GM21360 (cell line): ENCODE data around the gene CSMD2.

Experiments
- ATAC-seq: cut with Tn5 transposase; IDR thresholded peaks from one replicate; pipeline ENCODE4 v1.9.1; 2021; ENCODE audit warnings: mild to moderate bottlenecking, moderate library complexity; ENCODE audit not compliant: unreplicated experiment

The CSMD2 gene

DNA sequence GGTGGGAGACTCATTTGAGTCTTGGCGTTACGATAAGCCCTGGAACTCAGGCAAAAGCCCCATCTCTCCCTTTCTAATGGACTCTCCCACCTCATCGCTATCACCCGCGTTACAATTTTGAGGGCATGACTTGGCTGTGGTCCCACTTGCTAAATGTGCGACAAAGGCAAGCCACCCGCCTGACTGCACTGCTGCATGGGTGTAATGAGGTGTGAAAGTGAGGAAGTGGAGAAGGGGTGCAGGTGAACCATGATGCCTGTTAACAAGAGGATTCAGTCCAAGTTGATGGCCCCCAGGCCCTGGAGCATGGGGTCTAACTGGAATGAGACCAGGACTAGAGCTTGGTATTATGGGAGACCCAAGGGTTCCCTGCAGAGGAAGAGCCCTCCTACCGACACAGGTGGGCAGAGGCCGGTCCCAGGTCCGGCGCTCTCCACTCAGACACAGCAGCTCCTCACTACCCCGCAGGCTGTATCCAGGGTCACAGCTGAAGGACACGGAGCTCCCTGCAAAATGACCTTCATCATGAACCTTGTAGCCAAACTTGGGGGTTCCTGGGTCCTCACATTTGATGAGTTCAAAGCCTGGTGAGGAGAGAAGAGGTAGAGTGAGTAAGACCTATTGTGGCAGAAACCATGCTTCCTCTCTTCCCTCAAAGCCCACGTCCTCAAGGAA is 466.5 kb downstream of the CSMD2 start:
- ATAC-seq, result no peak

DNA sequence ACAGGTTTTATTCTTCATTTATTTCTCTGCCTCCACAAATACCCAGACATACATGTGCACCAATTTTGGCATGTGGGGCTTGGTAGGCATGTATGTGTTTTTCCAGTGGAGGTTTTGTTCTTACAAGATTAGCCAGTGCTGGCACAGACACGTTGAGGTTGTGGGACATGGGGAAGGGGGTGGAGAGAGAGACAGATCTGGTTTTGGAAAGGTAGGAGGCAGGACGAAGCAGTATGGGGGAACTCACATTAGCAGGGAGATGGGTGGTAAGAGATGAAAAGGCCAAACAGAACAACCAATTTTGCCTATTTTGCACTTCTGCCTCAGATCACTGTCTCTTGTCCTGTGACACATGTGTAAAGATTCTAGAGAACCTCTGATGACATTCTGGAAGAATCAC is 467.2 kb downstream of the CSMD2 start:
- ATAC-seq, result no peak

DNA sequence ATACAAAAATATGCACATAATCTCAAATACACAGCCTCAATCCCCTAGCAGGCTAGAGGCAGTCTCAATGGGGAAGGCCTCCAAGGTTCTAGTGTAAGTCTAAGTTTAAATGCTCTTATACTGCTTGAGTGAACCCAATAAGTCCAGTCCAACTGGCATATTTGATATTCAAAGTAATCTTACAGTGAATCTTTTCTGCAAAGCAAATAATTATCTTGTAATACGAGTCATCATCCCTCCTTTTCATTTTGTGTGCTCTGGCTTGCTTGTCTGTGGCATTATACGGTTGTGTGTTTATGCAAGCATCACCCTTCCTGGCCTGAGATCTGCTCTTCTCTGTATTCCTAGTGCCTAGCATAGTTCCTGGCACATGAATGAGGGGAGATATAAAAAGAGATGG is 468.1 kb downstream of the CSMD2 start:
- no peak for ATAC-seq

DNA sequence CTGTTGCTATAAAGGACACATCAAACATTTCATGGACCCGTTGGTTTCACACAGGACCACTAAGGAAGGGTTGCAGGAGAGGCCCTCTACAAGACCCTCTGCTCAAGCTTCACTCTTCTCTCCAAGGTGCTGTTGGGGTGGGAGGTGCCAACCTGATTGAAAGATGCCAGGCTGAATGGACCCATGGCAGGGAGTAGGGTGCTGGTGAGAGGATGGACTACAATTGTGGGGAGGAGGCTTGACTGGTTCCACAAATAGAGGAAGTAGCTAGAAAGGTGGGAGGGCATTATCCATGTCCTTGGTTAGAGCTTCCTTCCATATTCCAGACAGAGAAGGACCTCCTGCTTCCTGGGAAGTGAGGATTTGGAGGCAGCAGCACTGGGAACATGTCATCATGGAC is 468.7 kb downstream of the CSMD2 start:
- no peak for ATAC-seq

DNA sequence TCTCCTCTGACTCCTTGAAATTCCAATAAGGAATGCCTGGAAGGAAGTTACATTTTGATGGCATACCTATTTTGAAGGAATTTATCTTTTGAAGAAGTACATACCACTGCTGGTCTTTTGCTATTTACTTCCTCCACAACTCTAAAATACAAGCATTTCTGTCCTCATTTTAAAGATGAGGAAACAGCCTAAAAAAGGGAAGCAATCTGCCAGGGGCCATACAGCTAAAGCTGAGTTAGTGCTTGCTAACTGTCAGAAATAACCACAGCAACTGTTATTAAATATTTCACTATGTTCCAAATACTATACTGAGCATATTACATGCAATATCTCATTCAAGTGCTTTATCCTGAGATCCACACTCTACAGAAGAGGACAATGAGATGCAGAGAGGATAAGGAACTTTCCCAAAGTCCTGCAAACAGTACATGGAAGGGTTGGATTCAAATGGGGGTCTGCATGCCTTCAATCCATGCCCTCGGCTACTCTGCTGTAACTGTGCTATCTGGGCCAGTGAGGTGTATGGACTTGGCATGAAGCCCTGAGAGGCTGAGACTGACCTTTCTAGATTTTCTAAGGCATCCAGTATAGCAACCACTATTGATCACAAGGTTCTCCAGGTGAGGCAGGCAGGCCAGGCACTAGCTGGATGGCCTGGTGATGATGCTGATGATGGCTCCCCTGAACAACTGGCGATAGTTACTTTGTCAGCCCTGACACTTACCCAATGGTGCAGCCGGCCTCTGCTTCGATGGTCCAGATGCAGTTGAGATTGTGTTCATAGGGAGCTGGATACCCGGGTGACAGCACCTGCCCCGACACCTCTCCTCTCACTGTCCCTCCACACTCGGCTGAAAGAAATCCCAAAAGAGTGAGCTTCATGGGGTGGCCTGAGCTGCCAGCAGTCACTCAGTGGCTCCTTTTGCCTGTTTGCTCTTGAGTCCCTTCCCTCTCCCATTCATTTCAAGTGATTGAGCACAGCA is 472.5 kb downstream of the CSMD2 start:
- ATAC-seq, result no peak

DNA sequence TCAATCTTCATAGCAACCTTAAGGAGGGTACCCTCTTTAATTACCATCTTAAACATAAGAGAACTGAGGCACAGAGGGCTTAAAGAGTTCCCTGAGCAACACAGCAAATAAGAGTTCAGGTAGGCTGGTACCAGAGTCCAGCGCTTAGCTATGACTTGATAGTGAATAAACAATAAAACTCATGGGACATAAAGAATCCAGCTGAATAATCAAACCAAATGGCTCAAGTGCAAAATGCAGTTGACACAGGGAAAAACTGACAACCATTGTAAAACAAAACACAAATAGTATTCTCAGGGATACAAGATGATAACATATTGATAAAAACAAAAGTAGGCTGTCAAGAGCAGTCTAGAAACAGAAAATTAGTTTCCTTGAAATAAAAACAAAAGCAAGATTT is 478.0 kb downstream of the CSMD2 start:
- no peak for ATAC-seq

DNA sequence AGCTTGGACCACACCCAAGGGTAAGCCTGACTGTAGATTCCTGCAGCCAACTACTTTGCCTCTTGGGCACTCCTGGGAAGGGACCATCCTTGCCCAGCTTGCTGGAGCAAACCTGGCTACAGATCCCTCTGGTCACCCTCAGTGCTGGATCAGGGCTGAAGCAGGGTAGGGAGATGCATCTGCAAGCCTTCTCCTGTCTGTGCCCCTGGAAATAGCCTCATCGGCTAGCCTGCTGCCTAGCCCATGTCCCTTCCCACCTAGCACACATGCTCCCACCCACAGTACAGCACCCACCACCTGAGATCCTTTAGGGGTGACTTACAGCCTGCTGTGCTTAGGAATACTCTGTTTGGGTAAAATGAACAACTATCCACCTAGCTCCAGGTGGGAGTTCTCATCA is 478.5 kb downstream of the CSMD2 start:
- ATAC-seq, result no peak

DNA sequence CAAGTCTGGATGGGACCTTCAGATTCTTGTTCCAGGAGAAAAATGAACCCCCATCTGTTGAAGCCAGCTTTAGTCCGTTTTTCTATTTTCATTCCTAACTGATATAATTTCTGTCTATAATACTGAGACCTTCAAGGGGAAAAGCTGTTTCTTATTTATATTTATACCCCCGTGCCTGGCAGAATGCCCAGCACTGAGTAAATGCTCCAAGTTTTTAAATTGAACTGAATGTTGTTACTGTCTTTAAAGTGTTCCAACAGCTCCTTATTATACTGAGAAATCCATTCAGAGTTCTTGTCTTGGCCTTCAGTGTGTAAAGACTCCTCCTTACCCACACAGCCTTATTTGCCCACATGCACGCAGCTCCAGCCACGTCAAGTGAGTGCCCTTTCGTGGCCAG is 479.8 kb downstream of the CSMD2 start:
- ATAC-seq, result no peak

DNA sequence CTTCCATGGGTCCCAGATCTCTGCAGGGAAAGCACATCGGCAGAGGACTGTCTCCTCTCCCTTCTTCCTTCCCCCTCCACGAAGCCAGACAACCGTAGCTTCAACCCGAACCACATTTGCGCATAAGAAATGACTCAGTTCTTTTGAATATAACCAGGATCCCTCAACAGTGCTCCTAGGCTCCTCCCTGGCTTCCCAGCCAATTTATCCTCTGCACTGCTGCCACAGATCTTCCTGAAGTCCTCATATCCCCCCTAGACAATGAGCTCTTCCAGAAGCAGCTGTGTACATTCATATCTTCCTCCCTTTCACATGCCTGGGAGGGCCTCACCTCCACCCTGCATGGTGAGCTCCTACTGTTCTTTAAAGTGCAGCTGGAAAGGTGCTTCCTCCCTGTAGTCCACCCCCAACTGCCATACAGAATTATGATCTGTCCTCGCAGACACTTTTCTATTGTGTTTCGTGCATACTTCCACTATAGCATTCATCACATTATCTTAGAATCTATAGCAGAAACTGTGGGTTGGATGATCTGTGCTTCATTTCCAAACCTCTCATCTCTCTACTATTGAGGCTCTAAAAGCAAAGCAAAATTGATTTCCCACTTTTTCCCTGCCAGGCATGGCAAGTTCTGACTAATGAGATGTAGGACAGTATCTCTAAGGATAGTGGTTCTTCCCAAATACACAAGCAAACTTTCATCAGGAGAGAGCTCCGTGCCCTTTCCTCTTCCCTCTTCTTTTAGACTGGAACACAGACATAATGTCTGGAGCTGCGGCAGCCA is 480.4 kb downstream of the CSMD2 start:
- ATAC-seq, result no peak

DNA sequence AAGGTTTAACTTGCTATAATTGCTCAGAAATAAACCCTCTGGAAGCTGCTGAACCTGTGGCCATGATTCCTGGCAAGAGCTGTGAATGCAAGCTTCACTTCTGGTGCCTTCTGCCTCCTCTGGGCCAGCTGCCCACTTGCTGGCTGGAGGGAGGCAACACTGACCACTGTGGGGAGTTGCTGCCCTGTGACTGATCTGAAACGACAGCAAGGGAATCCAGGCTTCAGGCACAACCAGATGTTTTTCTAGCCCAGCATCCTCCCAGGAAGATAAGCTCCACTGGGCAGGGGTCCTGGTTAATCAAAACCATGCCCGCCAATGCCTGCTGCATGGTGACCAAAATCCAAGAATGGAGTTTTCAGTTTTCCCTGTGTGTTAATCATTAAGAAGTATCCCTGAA is 481.1 kb downstream of the CSMD2 start:
- ATAC-seq, result no peak

DNA sequence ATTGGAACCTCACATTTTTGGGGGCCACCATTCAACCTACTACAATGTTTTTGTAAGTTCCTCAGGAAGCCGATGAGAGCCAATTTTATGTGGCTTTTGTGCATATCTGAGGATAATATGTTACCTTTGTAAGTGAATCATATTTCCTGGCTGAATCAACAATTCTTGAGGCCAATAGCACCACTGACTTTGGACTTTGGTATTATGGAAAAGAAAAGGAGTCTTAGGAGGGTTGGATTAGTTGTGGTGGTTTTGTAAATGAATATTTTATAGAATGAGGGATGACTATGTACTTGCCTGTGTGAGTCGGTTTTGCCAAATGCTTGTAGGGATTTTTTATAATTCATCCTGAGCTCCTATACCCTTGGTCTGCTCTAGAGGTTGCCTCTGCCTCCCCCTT is 482.7 kb downstream of the CSMD2 start:
- ATAC-seq, result no peak

DNA sequence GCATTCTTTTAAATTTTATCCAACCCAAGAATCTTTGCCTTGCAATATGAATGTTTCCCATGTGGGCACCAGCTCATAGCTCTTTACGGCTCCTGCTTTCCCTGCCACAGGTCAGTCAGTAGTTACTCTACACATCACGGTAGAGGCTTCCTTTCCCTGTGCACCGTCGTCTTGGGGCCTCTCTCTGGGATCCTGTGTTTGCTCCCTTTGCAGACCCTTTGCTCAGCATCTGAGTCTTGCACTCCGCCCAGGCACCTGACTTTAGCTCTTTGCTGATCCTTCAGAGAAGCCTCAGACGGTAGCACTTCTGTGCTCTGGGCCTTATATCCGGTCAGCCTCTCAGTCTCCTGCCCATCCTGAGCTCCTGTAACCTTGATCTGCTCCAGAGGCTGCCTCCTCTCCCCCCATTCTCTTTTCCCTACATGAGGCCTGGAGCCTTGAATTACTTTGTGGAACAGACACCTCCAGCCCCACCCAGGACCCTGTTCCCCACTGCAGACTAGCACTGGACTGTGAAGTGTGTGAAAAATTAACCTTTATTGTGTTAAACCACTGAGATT is 484.7 kb downstream of the CSMD2 start:
- no peak for ATAC-seq

DNA sequence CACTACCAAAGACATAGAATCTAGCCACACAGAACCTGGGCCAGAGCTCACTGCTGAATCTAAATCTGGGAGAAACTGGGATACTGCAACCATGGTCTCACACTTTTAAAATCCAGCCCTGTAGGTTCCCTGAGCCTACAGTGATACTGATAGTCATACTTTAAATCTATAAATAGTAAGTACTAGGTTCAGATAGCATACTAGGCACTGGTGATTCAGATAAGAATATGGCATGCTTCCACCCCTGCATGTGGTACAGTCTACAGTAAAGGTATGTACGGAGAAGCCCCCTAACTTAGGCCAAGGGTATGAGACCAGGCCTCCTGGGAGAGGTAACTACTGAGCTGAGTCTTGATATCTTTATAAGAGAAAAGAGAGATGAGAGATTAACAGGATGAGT is 494.5 kb downstream of the CSMD2 start:
- ATAC-seq, result no peak

DNA sequence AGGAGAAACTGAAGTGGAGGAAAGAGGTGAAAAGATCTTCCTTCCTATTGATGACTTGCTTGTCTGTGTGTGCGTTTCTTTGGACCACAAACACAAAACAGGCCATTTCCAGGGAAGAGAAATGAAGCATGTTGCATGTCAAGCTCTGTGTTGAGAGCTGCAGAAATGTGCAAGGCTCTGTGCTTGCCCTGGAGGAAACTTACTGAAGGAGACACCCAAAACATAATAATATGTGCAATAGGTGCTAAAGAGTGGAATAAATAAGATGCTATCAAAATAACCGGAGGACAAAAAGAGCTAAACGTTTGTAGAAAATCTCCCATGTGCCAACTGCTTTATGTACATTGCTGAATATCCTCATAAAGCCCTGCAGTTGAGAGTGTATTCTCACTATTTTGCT is 496.3 kb downstream of the CSMD2 start:
- no peak for ATAC-seq

DNA sequence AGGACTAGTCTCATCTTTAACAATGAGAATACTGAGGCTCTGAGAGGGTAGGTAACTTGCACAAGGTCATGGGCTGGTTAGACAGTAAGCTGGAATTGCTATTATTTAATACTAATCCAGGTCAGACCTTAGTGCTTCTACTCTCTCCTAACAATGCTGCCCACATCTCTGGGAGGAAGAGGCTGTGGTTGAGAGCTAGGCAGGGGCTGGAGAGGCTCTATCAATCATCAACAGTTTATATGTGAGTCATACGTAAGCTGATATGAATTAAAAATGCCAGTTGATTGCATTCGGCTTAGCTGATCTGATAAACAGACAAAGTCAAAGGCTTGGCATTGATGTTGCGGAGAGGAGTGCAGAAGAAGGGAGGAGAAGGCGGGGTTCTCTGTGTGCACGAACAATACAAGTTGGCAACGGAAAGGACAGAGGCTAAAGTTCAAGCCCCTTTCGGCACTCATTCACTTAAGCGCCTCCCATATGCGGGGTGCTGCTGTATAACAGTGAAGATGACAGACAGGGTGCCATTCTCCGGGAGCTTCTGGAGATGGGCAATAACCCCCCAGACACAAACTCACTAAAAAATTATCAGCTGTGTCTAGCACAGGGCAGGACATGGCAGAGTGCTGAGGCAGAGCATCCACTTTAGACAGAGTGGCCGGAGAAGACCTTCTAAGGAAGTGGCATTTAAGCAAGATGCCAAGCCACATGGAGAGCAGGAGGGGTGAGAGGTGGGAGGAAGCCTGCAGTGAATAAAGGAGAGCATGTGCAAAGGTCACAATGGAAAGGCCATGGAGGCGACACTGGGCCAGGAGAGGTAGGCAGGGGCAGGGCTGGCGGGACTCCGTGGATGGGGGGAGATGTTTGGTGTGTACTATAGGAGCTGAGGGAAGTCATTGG is 497.4 kb downstream of the CSMD2 start:
- ATAC-seq, result no peak

DNA sequence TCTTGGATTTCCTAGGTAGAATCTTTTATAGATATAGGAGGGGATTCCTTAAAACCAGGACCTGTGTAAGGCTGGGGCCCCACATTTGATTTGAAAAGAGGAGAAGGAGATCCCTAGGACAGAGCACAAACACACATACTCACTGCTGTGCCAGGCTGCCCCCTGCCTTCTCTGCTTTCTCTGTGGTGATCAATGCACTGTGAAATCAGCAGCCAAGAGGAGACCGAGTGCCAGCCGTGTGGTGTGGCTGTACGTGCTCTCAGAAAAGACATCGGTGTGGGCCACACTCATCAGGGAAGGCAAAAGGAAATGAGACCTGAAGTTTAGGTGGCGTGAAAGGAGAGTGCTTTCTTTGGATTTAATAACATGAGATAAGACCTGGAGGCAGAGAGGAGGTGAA is 498.4 kb downstream of the CSMD2 start:
- ATAC-seq, result no peak

DNA sequence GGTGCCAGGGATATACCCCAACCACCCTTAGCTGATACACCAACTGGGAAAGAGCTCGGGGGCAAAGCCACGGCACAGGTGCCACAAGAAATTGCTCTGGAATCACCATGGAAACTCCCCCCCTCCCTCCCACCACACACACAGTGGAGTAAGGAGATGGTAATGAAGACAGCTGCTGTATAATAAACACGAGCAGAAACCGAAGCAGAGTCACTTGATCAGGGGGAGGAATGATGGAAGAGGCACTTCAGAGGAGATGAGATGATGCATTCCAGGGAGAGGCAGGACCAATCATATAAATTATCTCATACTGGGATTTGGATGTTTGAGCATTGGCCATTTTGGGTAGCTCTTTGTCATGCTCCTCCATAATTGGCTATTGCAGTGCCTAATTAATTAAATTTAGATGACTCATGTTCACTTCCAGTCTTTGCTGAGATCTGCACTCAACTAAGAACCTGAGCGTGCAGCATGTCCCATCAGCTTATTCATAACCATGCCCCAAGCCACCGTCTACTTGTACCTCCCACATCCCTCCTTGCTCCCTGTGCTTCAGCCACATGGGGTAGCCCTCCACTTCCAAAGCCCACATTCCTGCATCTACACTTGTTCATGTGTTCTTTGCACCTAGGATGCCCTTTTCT is 503.1 kb downstream of the CSMD2 start:
- no peak for ATAC-seq

DNA sequence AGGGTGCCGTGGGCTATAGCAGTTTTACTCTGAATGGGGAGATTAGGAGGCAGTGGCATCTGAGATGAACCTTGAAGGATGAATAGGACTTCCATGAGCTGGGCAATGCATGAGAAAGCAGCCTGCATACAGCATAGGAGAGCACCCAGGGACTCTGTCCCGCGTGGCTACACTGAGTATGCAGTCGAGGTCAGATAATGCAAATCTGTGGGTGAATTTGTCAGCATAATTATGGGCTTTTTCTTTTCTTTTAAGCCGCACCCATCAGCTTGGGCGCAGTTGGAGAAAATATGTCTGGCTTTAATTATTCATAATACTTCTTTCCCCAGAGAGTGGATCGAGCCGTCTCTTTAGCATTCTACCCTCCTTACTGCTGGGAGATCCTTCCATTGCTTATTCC is 504.1 kb downstream of the CSMD2 start:
- no peak for ATAC-seq

DNA sequence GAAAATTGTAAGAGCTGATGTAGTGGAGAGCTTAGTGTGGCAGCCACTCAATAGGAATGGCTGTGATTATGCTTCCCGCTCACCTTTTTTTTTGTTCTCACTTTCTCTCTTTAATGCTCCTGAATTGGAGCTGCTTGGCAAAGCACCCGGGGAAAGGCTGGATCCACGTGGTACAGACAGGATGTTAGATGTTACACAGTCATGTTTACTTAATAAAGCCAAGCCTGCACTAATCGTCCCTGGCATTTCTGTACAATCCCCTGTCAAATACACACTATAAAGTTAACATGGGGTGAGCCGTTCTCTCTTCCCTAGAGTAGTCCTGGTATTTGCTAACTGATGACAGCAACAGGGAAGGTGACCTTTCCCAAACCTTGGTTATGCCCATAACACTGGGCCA is 504.8 kb downstream of the CSMD2 start:
- no peak for ATAC-seq

DNA sequence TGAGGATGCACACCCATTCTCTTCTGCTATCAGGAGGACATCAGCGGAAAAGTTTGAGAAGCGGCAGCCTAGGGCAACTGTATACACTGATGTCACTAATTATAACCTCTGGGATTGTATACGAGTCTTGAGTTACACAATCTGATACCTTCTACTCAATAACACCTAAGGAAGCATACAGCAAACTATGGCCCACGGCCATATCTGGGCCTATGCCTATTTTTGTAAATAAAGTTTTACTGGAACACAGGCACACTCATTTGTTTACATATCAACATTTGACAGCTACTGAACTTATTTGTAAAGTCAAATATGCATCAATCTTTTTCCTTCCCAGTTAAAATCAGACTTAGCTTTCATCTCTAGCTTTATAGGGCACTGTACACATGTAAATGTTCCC is 505.4 kb downstream of the CSMD2 start:
- no peak for ATAC-seq
